ENCODE data around the gene GTF2E1.
"Not testable (repeated sequence)": the region's sequence is repeated elsewhere in the genome, so short reads cannot be mapped to it uniquely, and the experiment has no call there.

GTF2E1 gene

GRCh38 chr3:120756061-120756460, 13.5 kb downstream of the GTF2E1 start:
- DNase-seq, result no peak

- DNase-seq, result not testable (repeated sequence)
Observed at GRCh38 chr3:120758551-120758950, 16.0 kb downstream of the GTF2E1 start.

DNA sequence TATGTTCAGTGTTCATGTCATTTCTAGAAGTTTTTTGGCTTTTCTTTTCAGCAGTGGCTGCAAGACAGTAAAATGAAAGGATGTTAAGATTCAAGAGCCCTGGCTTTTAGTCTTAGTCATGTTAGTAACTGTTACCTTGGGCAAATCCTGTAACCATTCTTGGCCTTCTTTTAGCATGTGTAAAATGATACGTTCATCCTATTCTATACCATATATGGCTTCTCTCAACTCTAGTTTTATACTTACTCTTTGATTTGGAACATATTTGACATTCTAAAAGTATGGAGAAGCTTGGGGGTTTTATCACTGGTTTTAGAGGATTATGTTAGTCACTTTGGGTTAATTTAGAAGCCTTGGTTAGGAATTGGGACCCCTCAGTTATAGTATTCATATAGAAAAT, 20.1 kb downstream of the GTF2E1 start:
- no peak for DNase-seq

- DNase-seq, result no peak
Observed at GRCh38 chr3:120763601-120764000, 21.1 kb downstream of the GTF2E1 start.

DNA sequence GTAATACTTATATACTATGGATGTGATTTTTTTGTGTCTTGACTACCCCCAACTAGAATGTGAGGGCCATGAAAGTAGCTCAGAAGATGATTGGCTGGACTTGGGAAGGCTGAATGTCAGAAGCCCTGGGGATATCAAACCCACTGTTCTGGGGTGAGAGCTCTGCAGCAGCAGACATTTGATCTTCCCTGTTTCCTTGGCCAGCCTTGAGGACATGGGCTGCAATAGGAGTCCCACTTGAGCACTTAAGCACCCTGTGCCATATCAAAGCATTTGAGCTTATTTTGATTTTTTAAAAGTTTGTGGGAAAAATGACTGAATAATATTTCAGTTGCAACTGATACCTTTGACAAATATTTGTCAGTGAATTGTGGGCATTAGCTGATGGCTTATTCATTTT, 21.7 kb downstream of the GTF2E1 start:
- no peak for DNase-seq

- no peak for DNase-seq
Observed at GRCh38 chr3:120765830-120766493, 23.4 kb downstream of the GTF2E1 start.

GRCh38 chr3:120766576-120766975, 24.0 kb downstream of the GTF2E1 start:
- no peak for DNase-seq

DNA sequence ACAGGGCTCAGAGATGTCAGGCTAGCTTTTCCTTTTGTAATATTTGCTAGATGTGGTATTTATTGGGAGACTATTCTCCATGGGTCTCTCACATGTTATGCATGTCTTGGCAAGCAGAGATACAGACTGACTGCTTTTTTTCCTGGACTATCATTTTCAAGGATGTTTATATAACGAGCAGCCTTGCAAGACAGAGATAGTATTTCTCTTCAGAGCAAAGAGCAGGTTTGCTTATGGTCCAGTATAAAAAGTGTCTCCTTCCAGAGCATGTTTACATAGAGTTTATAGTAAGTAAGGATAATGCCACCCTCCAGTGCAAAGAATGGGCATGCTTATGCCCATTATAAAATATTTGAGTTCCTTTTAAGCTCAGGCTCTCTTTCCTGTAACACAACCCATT, 24.6 kb downstream of the GTF2E1 start:
- no peak for DNase-seq

GRCh38 chr3:120769436-120769835, 26.9 kb downstream of the GTF2E1 start:
- no peak for DNase-seq

GRCh38 chr3:120770891-120771290, 28.3 kb downstream of the GTF2E1 start:
- no peak for DNase-seq

GRCh38 chr3:120772081-120772480, 29.5 kb downstream of the GTF2E1 start:
- no peak for DNase-seq

- DNase-seq, result no peak
Observed at GRCh38 chr3:120773932-120774331, 31.4 kb downstream of the GTF2E1 start.

GRCh38 chr3:120775411-120775810, 32.9 kb downstream of the GTF2E1 start:
- DNase-seq, result no peak

- DNase-seq, result no peak
Observed at GRCh38 chr3:120778776-120779175, 36.2 kb downstream of the GTF2E1 start.

- DNase-seq, result no peak
Observed at GRCh38 chr3:120780977-120781376, 38.4 kb downstream of the GTF2E1 start.

DNA sequence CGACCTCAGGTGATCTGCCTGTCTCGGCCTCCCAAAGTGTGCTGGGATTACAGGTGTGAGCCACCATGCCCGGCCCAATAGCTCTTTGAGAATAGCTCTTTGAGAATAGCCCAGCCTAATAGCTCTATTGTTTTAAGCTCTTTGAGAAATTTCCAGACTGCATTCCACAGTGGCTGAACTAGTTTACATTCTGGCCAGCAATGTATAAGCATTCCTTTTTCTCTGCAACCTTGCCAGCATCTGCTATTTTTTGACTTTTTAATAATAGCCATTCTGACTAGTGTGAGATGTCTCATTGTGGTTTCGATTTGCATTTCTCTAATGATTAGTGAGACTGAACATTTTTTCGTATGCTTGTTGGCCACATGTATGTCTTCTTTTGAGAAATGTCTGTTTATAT, 43.3 kb downstream of the GTF2E1 start:
- DNase-seq, result not testable (repeated sequence)

GRCh38 chr3:120791010-120791409, 48.5 kb downstream of the GTF2E1 start:
- DNase-seq, result no peak

- DNase-seq, result no peak
Observed at GRCh38 chr3:120791913-120792312, 49.4 kb downstream of the GTF2E1 start.

DNA sequence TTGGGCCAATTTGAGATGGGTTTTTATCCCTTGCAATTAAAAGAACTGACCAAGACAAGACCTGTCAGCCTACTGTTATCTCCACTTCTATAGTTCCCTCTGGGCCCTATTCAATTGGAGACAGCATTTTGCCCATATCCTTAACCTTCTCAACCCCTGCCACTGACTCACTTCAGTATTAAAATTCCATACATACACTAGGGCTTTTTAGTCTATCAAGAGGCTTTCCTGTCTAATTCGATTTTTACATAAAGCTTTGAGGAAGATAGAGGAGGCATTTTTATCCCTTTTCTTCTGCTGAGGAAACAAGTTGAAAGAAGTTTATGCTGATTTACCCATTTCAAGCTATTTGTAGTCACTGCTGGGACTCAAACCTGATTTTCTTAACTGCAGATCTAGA, 51.1 kb downstream of the GTF2E1 start:
- DNase-seq, result no peak

- peak; percentile 78 for DNase-seq
Observed at GRCh38 chr3:120795017-120795648, 52.6 kb downstream of the GTF2E1 start.

- no peak for DNase-seq
Observed at GRCh38 chr3:120795959-120796358, 53.4 kb downstream of the GTF2E1 start.

DNA sequence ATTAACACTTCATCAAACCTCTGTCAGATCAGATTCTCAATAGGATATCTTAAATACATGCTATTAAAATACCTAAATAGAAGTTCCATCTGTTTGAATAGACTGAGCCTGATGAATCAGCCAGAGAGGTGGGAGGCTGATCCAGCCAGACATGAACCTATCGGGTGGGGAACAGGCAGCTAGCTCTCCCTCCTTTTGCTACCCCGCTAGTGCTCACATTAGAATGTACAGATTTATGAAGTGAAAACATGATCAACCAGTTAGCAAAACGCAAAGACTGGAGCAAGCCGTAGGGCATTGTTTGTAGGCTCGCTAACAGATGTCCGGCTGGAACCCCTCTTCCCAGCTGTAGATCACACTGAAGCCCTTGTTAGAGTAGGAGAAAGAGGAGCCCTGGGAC, 54.4 kb downstream of the GTF2E1 start:
- no peak for DNase-seq

- no peak for DNase-seq
Observed at GRCh38 chr3:120797857-120798256, 55.3 kb downstream of the GTF2E1 start.

GRCh38 chr3:120798346-120798745, 55.8 kb downstream of the GTF2E1 start:
- DNase-seq, result no peak

DNA sequence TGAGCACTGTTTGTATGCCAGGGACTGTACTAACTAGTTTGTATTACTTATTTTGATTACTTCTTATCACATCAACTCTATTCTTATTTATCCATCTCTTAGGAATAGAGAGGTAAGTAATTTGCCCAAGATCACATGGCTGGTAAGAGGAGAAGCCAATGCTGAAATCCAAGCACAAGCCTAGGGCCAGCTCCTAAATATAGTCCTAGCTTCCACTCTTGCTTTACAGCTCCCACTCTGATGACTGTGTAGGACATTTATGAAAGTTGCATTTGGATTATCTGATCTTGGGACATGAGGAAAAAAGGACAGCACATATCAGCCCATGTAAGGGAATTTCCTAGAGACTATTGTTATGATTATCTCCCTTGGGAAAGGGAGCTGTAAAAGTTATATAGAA, 58.1 kb downstream of the GTF2E1 start:
- DNase-seq, result no peak
